PFSK-1 (cell line): Measurements from ENCODE around the gene RPN1.

ENCODE experiments used
- POLR2AphosphoS5 ChIP-seq: IDR thresholded peaks from 2 replicates; pipeline ENCODE4 v1.6.1; 2012; ENCODE audit warnings: low read depth, mild to moderate bottlenecking, control low read depth, low read length, moderate library complexity
- REST ChIP-seq, 2 experiments: IDR thresholded peaks; 2 replicates each; pipeline versions ENCODE4 v1.6.1 to v1.8.0; 2011 to 2012; ENCODE audit warnings: low read depth in 2 of 2, low read length in 2 of 2, control low read depth in 1 of 2, inconsistent platforms in 1 of 2, mild to moderate bottlenecking in 1 of 2, moderate library complexity in 1 of 2; ENCODE audit not compliant: insufficient read depth in 1 of 2
- SIN3A ChIP-seq: IDR thresholded peaks from 2 replicates; pipeline ENCODE4 v1.6.1; 2012; ENCODE audit warnings: mild to moderate bottlenecking, low read length, moderate library complexity, borderline replicate concordance; ENCODE audit not compliant: insufficient read depth
- TAF1 ChIP-seq: IDR thresholded peaks from 2 replicates; pipeline ENCODE4 v1.6.1; 2012; ENCODE audit warnings: low read length, control low read depth, borderline replicate concordance; ENCODE audit not compliant: insufficient read depth

- TF ChIP-seq POLR2AphosphoS5 (no peak), REST (IDR thresholded peaks at IDR 0.05; ENCODE audit: insufficient read depth in 1 of 2, low read depth in 2 of 2, low read length in 2 of 2) (no peak), TAF1 (no peak), SIN3A (no peak)
Measured at GRCh38 chr3:128592864-128593263, 57.8 kb downstream of the RPN1 start.
